ENCODE measurements around the gene PSMD13. TPM values are rescaled to one million over a fixed set of nuclear protein-coding genes. Genes with fewer than 3 reads are reported as not detected.
"Not testable (repeated sequence)": the region's sequence is repeated elsewhere in the genome, so short reads cannot be mapped to it uniquely, and the experiment has no call there.

Gene PSMD13
- total RNA-seq, 1 donor from 2014 or later = 272 TPM

- no peak for DNase-seq
- Mint-ChIP-seq H3K36me3 (ENCODE audit: low read depth) (peaks cover 31% of the 10 kb centered on the region), H3K4me3 (peak overlapping the region; percentile 68), H3K4me1 (peaks cover 43% of the 10 kb centered on the region), H3K27me3 (peaks cover 31% of the 10 kb centered on the region), H3K27ac (peak overlapping the region; percentile 36), H3K9me3 (no peaks in the 10 kb centered on the region)
- intact Hi-C loops (cut with micrococcal nuclease) = no loop called here
These were observed 46.8 kb downstream of the PSMD13 start for GRCh38 chr11:283405-284104.

GRCh38 chr11:284105-285020 is 47.6 kb downstream of the PSMD13 start:
- H3K9me3 Mint-ChIP-seq = no peaks in the 10 kb centered on the region
- DNase-seq = no peak
- intact Hi-C loops (cut with micrococcal nuclease) = no loop called here
- H3K4me3 Mint-ChIP-seq = no peak overlapping the region
- H3K36me3 Mint-ChIP-seq (ENCODE audit: low read depth) = peaks cover 29% of the 10 kb centered on the region
- H3K4me1 Mint-ChIP-seq = peaks cover 40% of the 10 kb centered on the region
- H3K27me3 Mint-ChIP-seq = peaks cover 28% of the 10 kb centered on the region
- no peak overlapping the region for H3K27ac Mint-ChIP-seq

- Mint-ChIP-seq H3K9me3 (no peaks in the 10 kb centered on the region), H3K27me3 (peaks cover 27% of the 10 kb centered on the region), H3K36me3 (ENCODE audit: low read depth) (peaks cover 32% of the 10 kb centered on the region), H3K27ac (no peak overlapping the region), H3K4me3 (peak overlapping the region; percentile 17), H3K4me1 (peaks cover 44% of the 10 kb centered on the region)
- no peak for DNase-seq
- intact Hi-C loops (cut with micrococcal nuclease) = no loop called here
These were observed 48.5 kb downstream of the PSMD13 start for GRCh38 chr11:285021-285893.

GRCh38 chr11:285894-286220 is 49.1 kb downstream of the PSMD13 start:
- Mint-ChIP-seq H3K27me3 (peaks cover 27% of the 10 kb centered on the region), H3K4me3 (no peak overlapping the region), H3K36me3 (ENCODE audit: low read depth) (peaks cover 30% of the 10 kb centered on the region), H3K9me3 (no peaks in the 10 kb centered on the region), H3K4me1 (peaks cover 45% of the 10 kb centered on the region), H3K27ac (no peak overlapping the region)
- DNase-seq = no peak
- intact Hi-C loops (cut with micrococcal nuclease) = no loop called here

GRCh38 chr11:286977-287820 is 50.4 kb downstream of the PSMD13 start:
- Mint-ChIP-seq H3K4me1 (peaks cover 41% of the 10 kb centered on the region), H3K36me3 (ENCODE audit: low read depth) (peaks cover 27% of the 10 kb centered on the region), H3K4me3 (peak overlapping the region; percentile 98), H3K27me3 (peaks cover 17% of the 10 kb centered on the region), H3K27ac (peak overlapping the region; percentile 97)
- H3K9me3 Mint-ChIP-seq; intact Hi-C loops (cut with micrococcal nuclease): not testable (repeated sequence)
- peak; percentile 88 for DNase-seq

GRCh38 chr11:287821-288477 is 51.2 kb downstream of the PSMD13 start:
- peak overlapping the region; percentile 97 for H3K27ac Mint-ChIP-seq
- H3K36me3 Mint-ChIP-seq (ENCODE audit: low read depth) = peaks cover 25% of the 10 kb centered on the region
- DNase-seq = peak; percentile 88
- intact Hi-C loops (cut with micrococcal nuclease) = loop anchor here (1.0 kb wide), 1 partner anchor 19 kb away; no protein-coding TSS in a partner anchor
- peak overlapping the region; percentile 98 for H3K4me3 Mint-ChIP-seq
- peaks cover 10% of the 10 kb centered on the region for H3K27me3 Mint-ChIP-seq
- peaks cover 34% of the 10 kb centered on the region for H3K4me1 Mint-ChIP-seq
- H3K9me3 Mint-ChIP-seq = no peaks in the 10 kb centered on the region

GRCh38 chr11:288478-289397 is 52.0 kb downstream of the PSMD13 start, which contains the start of gene PGGHG:
Gene PGGHG (plus strand): TSS chr11:289126. CDS start chr11:289817, 691 bp downstream.
- intact Hi-C loops (cut with micrococcal nuclease) = loop anchor here (1.0 kb wide), 1 partner anchor 19 kb away; no protein-coding TSS in a partner anchor
- Mint-ChIP-seq H3K4me1 (peaks cover 28% of the 10 kb centered on the region), H3K36me3 (ENCODE audit: low read depth) (peaks cover 25% of the 10 kb centered on the region), H3K4me3 (peak within 1 kb of the TSS; percentile 98), H3K27ac (peak within 1 kb of the TSS; percentile 97), H3K27me3 (peaks cover 9% of the 10 kb centered on the region), H3K9me3 (no peaks in the 10 kb centered on the region)
- peak; percentile 92 for DNase-seq

- H3K9me3 Mint-ChIP-seq = no peaks in the 10 kb centered on the region
- peak overlapping the region; percentile 83 for H3K27ac Mint-ChIP-seq
- no peak for DNase-seq
- H3K4me1 Mint-ChIP-seq = peaks cover 27% of the 10 kb centered on the region
- intact Hi-C loops (cut with micrococcal nuclease) = no loop called here
- H3K27me3 Mint-ChIP-seq = peaks cover 9% of the 10 kb centered on the region
- H3K4me3 Mint-ChIP-seq = peak overlapping the region; percentile 79
- peaks cover 25% of the 10 kb centered on the region for H3K36me3 Mint-ChIP-seq (ENCODE audit: low read depth)
These were observed 52.6 kb downstream of the PSMD13 start for GRCh38 chr11:289398-289711.

- no peaks in the 10 kb centered on the region for H3K9me3 Mint-ChIP-seq
- no peak for DNase-seq
- H3K36me3 Mint-ChIP-seq (ENCODE audit: low read depth) = peaks cover 24% of the 10 kb centered on the region
- peak overlapping the region; percentile 79 for H3K4me3 Mint-ChIP-seq
- intact Hi-C loops (cut with micrococcal nuclease) = no loop called here
- peaks cover 9% of the 10 kb centered on the region for H3K27me3 Mint-ChIP-seq
- peaks cover 26% of the 10 kb centered on the region for H3K4me1 Mint-ChIP-seq
- H3K27ac Mint-ChIP-seq = peak overlapping the region; percentile 83
These were observed 53.2 kb downstream of the PSMD13 start for GRCh38 chr11:289712-290620.

GRCh38 chr11:290621-291231 is 54.0 kb downstream of the PSMD13 start:
- H3K27ac Mint-ChIP-seq = peak overlapping the region; percentile 25
- H3K4me3 Mint-ChIP-seq = peak overlapping the region; percentile 79
- peaks cover 23% of the 10 kb centered on the region for H3K36me3 Mint-ChIP-seq (ENCODE audit: low read depth)
- no peaks in the 10 kb centered on the region for H3K9me3 Mint-ChIP-seq
- peaks cover 22% of the 10 kb centered on the region for H3K4me1 Mint-ChIP-seq
- intact Hi-C loops (cut with micrococcal nuclease) = no loop called here
- DNase-seq = no peak
- H3K27me3 Mint-ChIP-seq = peaks cover 9% of the 10 kb centered on the region
